ENCODE measurements around the gene CLIC1.

DNA sequence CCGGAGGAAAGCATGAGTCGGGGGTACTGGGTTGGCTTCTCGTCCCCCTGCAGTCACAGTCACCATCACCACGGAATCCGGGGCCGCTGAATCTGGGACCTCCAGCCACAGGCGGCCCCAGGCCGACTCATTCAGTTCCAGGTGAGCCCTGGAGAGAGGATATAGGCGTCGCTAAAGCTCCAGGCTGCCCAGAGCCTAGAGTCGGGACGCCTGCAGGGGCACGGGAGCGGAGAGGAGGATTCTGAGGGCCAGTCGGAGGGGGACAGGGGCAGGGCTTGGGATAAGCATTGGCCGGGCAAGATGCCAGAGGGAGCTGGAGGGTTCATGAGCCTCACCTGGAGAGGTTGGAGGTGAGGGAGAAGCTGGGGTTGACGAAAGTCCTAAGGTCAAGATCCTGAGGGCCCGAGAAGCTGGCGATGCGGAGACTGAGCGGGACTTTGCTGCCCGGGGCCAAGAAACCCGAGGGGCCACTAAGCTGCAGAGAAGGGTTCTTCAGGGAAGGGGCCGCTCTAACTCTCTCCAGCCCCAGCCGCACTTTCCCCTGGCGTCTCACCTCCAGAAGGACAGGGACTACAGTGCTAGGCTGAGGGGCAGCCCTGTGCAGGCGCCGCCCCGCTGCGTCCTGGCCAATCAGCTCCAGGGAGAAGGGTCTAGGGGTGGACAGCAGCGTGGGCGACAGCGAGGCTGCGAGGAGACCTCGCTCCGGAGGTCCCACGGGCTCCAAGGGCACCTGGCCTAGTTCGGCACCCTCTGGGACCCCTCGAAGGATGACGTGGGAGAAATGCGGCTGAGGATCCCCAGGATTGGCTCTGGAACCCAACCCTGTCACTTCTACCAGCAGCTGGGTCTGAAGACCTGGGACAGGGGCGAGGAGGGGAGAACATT is 29.8 kb upstream of the CLIC1 start:
- no peak for TF ChIP-seq EZH2 (IDR thresholded peaks at IDR 0.05; ENCODE audit: low read length)
- TF ChIP-seq, protein P1, sequence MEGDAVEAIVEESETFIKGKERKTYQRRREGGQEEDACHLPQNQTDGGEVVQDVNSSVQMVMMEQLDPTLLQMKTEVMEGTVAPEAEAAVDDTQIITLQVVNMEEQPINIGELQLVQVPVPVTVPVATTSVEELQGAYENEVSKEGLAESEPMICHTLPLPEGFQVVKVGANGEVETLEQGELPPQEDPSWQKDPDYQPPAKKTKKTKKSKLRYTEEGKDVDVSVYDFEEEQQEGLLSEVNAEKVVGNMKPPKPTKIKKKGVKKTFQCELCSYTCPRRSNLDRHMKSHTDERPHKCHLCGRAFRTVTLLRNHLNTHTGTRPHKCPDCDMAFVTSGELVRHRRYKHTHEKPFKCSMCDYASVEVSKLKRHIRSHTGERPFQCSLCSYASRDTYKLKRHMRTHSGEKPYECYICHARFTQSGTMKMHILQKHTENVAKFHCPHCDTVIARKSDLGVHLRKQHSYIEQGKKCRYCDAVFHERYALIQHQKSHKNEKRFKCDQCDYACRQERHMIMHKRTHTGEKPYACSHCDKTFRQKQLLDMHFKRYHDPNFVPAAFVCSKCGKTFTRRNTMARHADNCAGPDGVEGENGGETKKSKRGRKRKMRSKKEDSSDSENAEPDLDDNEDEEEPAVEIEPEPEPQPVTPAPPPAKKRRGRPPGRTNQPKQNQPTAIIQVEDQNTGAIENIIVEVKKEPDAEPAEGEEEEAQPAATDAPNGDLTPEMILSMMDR (optimal IDR thresholded peaks at IDR 0.05 in 1 of 3, IDR thresholded peaks at IDR 0.05 in 1 of 3, conservative IDR thresholded peaks at IDR 0.05 in 1 of 3; ENCODE audit: extremely low read depth in 1 of 3, insufficient read depth in 2 of 3, low read length in 3 of 3): no peak

All from keratinocyte (primary cell).